K562 (cell line): ENCODE measurements around the gene VARS1. TPM values are rescaled to one million over a fixed set of nuclear protein-coding genes. Genes with fewer than 3 reads are reported as not detected.

Experiments
- EGR1 ChIP-seq: fragments of 450-650 bp; conservative IDR thresholded peaks from 2 replicates; pipeline ENCODE4 v1.6.1; 2017; ENCODE audit warnings: mild to moderate bottlenecking
- FOXK2 ChIP-seq, 2 experiments: fragments of 450-650 bp; IDR thresholded peaks in 1 of 2; conservative IDR thresholded peaks in 1 of 2; 2 replicates each; pipeline ENCODE4 v1.6.1; 2016; ENCODE audit warnings: low read depth in 2 of 2, mild to moderate bottlenecking in 1 of 2
- GATAD2B ChIP-seq: fragments of 450-650 bp; IDR thresholded peaks from 2 replicates; pipeline ENCODE4 v1.6.1; 2017; ENCODE audit warnings: mild to moderate bottlenecking, borderline replicate concordance
- HDAC8 ChIP-seq: fragments of 450-650 bp; IDR thresholded peaks from 2 replicates; pipeline ENCODE4 v1.6.1; 2016; ENCODE audit warnings: mild to moderate bottlenecking, missing genetic modification characterization, moderate library complexity, missing compliant biosample characterization
- HMG20B ChIP-seq: fragments of 250-450 bp; sonication (Bioruptor Pico); IDR thresholded peaks from 2 replicates; pipeline ENCODE4 v1.5.0; 2021; ENCODE audit warnings: mild to moderate bottlenecking
- NONO ChIP-seq, 2 experiments: fragments of 200-400 bp in 1 of 2; fragments of 450-650 bp in 1 of 2; formaldehyde crosslinking in 1 of 2; IDR thresholded peaks; 2 replicates each; pipeline ENCODE4 v1.6.1; 2017; ENCODE audit warnings: low read depth in 2 of 2, mild to moderate bottlenecking in 2 of 2, moderate library complexity in 2 of 2, low read length in 1 of 2
- POLR2B ChIP-seq: fragments of 450-650 bp; IDR thresholded peaks from 2 replicates; pipeline ENCODE4 v1.6.1; 2018; ENCODE audit warnings: low read depth; ENCODE audit not compliant: partially characterized antibody
- SRSF1 ChIP-seq: fragments of 200-400 bp; formaldehyde crosslinking; IDR thresholded peaks from 2 replicates; pipeline ENCODE4 v1.6.1; 2017; ENCODE audit warnings: mild to moderate bottlenecking, low read depth, low read length, moderate library complexity
- SRSF7 ChIP-seq: fragments of 200-400 bp; formaldehyde crosslinking; optimal IDR thresholded peaks from 2 replicates; pipeline ENCODE3; 2017; ENCODE audit warnings: mild to moderate bottlenecking, low read depth, low read length
- ZNF445 ChIP-seq: fragments of 250-450 bp; sonication (Bioruptor Pico); IDR thresholded peaks from 2 replicates; pipeline ENCODE4 v1.4.0; 2020; ENCODE audit warnings: low read depth, mild to moderate bottlenecking, moderate library complexity
- ZNF584 ChIP-seq: fragments of 200-800 bp; sonication (Bioruptor generic); IDR thresholded peaks from 2 replicates; pipeline ENCODE4 v1.6.1; 2016; ENCODE audit warnings: low read depth, mild to moderate bottlenecking, missing genetic modification characterization, missing compliant biosample characterization
- ZNF695 ChIP-seq: fragments of 450-650 bp; formaldehyde crosslinking; IDR thresholded peaks from 2 replicates; pipeline ENCODE4 v1.4.0; 2020; ENCODE audit warnings: mild to moderate bottlenecking, moderate library complexity
- ZNF780A ChIP-seq: fragments of 250-450 bp; sonication (Bioruptor Pico); IDR thresholded peaks from 2 replicates; pipeline ENCODE4 v1.5.0; 2021; ENCODE audit warnings: mild to moderate bottlenecking
- polyA plus RNA-seq, 8 experiments: library from polyadenylated mRNA; depleted of rRNA in 4 of 8; stranded (reverse) in 5 of 8; unstranded in 3 of 8; fragments of >200 nt; fragmentation: Nextera tagmentation in 2 of 8; fragmentation: Illumina TruSeq in 1 of 8; extraction: Ambion mirVana in 2 of 8; extraction: Trizol in 1 of 8; gene quantifications; 2 replicates each; pipeline versions ENCODE4 v1.2.1 to v1.2.3, GENCODE V29; 2011 to 2014; ENCODE audit warnings: inconsistent platforms in 1 of 8, missing spikeins in 1 of 8
- total RNA-seq, 7 experiments: library from RNA; depleted of rRNA in 6 of 7; stranded (reverse); fragments of >200 nt in 6 of 7; fragmentation: Illumina TruSeq in 2 of 7; extraction: Trizol in 2 of 7; gene quantifications; 2 replicates each; pipeline versions ENCODE4 v1.2.1 to v1.2.3, GENCODE V29; 2011 to 2021; ENCODE audit warnings: low replicate concordance in 1 of 7
- TF ChIP-seq, protein P1 (sequence below): sonication (generic); formaldehyde crosslinking; IDR thresholded peaks from 2 replicates; pipeline ENCODE4 v1.8.1; 2023; ENCODE audit warnings: mild to moderate bottlenecking, missing genetic modification reagents, moderate library complexity
- TF ChIP-seq, protein P2 (sequence below): sonication (generic); formaldehyde crosslinking; IDR thresholded peaks from 2 replicates; pipeline ENCODE4 v1.4.0; 2020; ENCODE audit warnings: mild to moderate bottlenecking, missing genetic modification reagents
- TF ChIP-seq, protein P3 (sequence below): fragments of 450-650 bp; formaldehyde crosslinking; IDR thresholded peaks from 2 replicates; pipeline ENCODE4 v1.4.0; 2020; ENCODE audit warnings: mild to moderate bottlenecking, moderate library complexity
- TF ChIP-seq, protein P4 (sequence below): fragments of 450-650 bp; IDR thresholded peaks from 2 replicates; pipeline ENCODE4 v1.6.1; 2016; ENCODE audit warnings: antibody characterized with exemption

The VARS1 gene
- total and polyA plus RNA-seq, 9 of the 15 experiments (the other 6 are each of a cell fraction or from before 2014, with no cell fraction given), result 2.9 to 488 (median 130) TPM

DNA sequence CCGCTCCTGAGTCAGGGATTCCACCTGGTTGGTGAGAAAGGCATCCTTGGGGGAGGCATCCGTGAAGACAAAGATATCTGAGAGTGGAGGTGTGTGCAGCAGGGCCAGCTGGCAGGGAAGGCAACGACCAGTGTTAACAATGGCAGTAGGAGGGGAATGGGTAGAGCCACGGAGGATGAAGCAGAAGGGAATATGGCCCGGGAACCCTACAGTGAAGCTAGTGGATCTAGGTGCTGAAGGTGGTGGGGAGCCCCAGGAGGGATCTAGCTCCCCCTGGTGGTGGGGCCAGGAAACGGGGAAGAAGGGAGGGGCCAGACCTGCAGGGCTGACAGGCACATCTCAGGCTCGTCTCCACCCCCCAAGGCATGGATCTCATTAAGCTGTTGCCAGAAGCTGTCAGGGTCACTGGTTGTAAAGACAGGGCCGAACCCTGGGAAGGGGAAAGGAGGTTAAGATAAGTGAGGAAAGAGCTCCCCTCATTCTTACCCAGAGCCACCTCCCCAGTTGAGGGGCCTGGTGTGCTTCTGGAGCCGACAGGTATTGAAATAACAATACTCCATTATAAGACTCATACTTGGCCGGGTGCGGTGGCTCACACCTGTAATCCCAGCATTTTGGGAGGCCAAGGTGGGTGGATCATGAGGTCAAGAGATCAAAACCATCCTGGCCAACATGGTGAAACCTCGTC lies 25.7 kb downstream of the VARS1 start (continued):
- TF ChIP-seq, protein P1, sequence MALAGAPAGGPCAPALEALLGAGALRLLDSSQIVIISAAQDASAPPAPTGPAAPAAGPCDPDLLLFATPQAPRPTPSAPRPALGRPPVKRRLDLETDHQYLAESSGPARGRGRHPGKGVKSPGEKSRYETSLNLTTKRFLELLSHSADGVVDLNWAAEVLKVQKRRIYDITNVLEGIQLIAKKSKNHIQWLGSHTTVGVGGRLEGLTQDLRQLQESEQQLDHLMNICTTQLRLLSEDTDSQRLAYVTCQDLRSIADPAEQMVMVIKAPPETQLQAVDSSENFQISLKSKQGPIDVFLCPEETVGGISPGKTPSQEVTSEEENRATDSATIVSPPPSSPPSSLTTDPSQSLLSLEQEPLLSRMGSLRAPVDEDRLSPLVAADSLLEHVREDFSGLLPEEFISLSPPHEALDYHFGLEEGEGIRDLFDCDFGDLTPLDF (CRISPR knock-in tag), result peak; percentile 42; the same call in 1 of the 2 replicates
- TF ChIP-seq EGR1, result peak; percentile 14; the same call in 1 of the 2 replicates
- no peak for TF ChIP-seq SRSF1
- TF ChIP-seq NONO (IDR thresholded peaks at IDR 0.05; ENCODE audit: low read depth in 2 of 2, low read length in 1 of 2), result no peak
- no peak for TF ChIP-seq POLR2B
- no peak for TF ChIP-seq SRSF7
- TF ChIP-seq FOXK2 (conservative IDR thresholded peaks at IDR 0.05 in 1 of 2, IDR thresholded peaks at IDR 0.05 in 1 of 2; ENCODE audit: low read depth in 2 of 2), result peak; percentile 37 to 40; a peak in 1 of 4 replicates
- TF ChIP-seq, protein P2, sequence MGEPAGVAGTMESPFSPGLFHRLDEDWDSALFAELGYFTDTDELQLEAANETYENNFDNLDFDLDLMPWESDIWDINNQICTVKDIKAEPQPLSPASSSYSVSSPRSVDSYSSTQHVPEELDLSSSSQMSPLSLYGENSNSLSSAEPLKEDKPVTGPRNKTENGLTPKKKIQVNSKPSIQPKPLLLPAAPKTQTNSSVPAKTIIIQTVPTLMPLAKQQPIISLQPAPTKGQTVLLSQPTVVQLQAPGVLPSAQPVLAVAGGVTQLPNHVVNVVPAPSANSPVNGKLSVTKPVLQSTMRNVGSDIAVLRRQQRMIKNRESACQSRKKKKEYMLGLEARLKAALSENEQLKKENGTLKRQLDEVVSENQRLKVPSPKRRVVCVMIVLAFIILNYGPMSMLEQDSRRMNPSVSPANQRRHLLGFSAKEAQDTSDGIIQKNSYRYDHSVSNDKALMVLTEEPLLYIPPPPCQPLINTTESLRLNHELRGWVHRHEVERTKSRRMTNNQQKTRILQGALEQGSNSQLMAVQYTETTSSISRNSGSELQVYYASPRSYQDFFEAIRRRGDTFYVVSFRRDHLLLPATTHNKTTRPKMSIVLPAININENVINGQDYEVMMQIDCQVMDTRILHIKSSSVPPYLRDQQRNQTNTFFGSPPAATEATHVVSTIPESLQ, result no peak
- TF ChIP-seq, protein P3, sequence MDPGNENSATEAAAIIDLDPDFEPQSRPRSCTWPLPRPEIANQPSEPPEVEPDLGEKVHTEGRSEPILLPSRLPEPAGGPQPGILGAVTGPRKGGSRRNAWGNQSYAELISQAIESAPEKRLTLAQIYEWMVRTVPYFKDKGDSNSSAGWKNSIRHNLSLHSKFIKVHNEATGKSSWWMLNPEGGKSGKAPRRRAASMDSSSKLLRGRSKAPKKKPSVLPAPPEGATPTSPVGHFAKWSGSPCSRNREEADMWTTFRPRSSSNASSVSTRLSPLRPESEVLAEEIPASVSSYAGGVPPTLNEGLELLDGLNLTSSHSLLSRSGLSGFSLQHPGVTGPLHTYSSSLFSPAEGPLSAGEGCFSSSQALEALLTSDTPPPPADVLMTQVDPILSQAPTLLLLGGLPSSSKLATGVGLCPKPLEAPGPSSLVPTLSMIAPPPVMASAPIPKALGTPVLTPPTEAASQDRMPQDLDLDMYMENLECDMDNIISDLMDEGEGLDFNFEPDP (CRISPR knock-in tag), result 0 out of 2 replicates have a peak, but pooled peaks have one; percentile 25
- TF ChIP-seq HDAC8 (tag), result no peak
- TF ChIP-seq, protein P4, sequence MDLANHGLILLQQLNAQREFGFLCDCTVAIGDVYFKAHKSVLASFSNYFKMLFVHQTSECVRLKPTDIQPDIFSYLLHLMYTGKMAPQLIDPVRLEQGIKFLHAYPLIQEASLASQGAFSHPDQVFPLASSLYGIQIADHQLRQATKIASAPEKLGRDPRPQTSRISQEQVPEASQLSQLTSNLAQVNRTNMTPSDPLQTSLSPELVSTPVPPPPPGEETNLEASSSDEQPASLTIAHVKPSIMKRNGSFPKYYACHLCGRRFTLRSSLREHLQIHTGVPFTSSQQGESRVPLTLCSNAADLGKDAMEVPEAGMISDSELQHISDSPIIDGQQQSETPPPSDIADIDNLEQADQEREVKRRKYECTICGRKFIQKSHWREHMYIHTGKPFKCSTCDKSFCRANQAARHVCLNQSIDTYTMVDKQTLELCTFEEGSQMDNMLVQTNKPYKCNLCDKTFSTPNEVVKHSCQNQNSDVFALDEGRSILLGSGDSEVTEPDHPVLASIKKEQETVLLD, result peak; percentile 73
- no peak for TF ChIP-seq ZNF695 (CRISPR knock-in tag)
- TF ChIP-seq ZNF584, result no peak
- no peak for TF ChIP-seq ZNF780A (CRISPR knock-in tag)
- no peak for TF ChIP-seq ZNF445
- TF ChIP-seq GATAD2B, result no peak
- TF ChIP-seq HMG20B, result no peak
